ENCODE data around the gene MEG3.

- TF ChIP-seq ETS1 (IDR thresholded peaks at IDR 0.05), result no peak
- TF ChIP-seq CTCF (conservative IDR thresholded peaks at IDR 0.05; ENCODE audit: low read depth in 2 of 2), result no peak
- no peak for TF ChIP-seq POLR2AphosphoS5 (IDR thresholded peaks at IDR 0.05; ENCODE audit: low read depth)
- TF ChIP-seq STAT1 (IDR thresholded peaks at IDR 0.05; ENCODE audit: unreplicated experiment), result no peak
- no peak for TF ChIP-seq REST (IDR thresholded peaks at IDR 0.05; ENCODE audit: unreplicated experiment)
- TF ChIP-seq EZH2phosphoT487 (IDR thresholded peaks at IDR 0.05; ENCODE audit: unreplicated experiment), result no peak
- TF ChIP-seq EZH2 (IDR thresholded peaks at IDR 0.05; ENCODE audit: low read depth, unreplicated experiment), result no peak
- no peak for TF ChIP-seq JUNB (IDR thresholded peaks at IDR 0.05; ENCODE audit: unreplicated experiment)
- TF ChIP-seq ZNF114 (CRISPR knock-in tag; IDR thresholded peaks at IDR 0.05), result no peak
- no peak for TF ChIP-seq CREB1 (CRISPR knock-in tag; IDR thresholded peaks at IDR 0.05; ENCODE audit: low read depth)
- TF ChIP-seq ZNF331 (CRISPR knock-in tag; IDR thresholded peaks at IDR 0.05; ENCODE audit: low read depth), result no peak
- TF ChIP-seq NANOG (IDR thresholded peaks at IDR 0.05; ENCODE audit: borderline replicate concordance), result no peak
Observed at GRCh38 chr14:100785626-100786025, 40.3 kb upstream of the MEG3 start.

Data from GM23338 (cell line).